ENCODE measurements around the gene KLHL10. TPM values are rescaled to one million over a fixed set of nuclear protein-coding genes. Genes with fewer than 3 reads are reported as not detected.

KLHL10 gene
- total RNA-seq, 1 donor from 2014 or later: not detected

GRCh38 chr17:41813699-41814124 is 23.9 kb upstream of the KLHL10 start:
- peaks cover 10 to 19% (median 19%) of the 10 kb centered on the region in 3 donors for H3K4me1 ChIP-seq (ENCODE audit: control insufficient read depth in 3 of 3, insufficient read depth in 3 of 3, low read length in 3 of 3)
- H3K27ac ChIP-seq (ENCODE audit: low read depth, low read length): no peak overlapping the region
- peak overlapping the region in 1 of 3 donors; percentile 62 for H3K9ac ChIP-seq (ENCODE audit: low read depth in 1 of 3, low read length in 3 of 3)
- H3K27me3 ChIP-seq (ENCODE audit: control insufficient read depth in 3 of 3, insufficient read depth in 3 of 3, low read length in 3 of 3): peaks cover 0 to 3% (median 0%) of the 10 kb centered on the region in 3 donors
- no peaks in the 10 kb centered on the region for H3K36me3 ChIP-seq (ENCODE audit: control insufficient read depth in 3 of 3, insufficient read depth in 3 of 3, low read length in 3 of 3)
- H3K9me3 ChIP-seq (ENCODE audit: control insufficient read depth in 3 of 3, low read length in 3 of 3): no peaks in the 10 kb centered on the region
- H3K4me3 ChIP-seq (ENCODE audit: low read length in 3 of 3): peak overlapping the region in 2 of 3 donors; percentile 27 to 62

DNA sequence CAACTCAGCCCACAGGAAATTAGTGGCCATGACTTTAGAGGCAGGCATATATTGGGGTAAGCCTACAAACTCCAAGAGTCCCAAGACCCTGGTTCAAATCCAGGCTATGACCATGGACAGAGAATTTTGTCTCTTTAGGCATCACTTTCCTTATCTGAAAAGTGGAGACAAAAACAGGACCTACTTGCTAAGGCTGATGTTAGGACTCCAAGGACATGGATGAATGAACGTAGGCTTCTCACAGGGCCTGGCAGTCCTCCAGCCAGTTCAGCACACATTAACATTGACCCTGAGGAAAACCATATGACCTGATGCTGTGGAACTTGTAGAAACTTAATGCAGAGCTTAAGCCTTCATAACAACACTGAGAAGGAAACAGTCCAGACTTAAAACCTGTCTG is 23.4 kb upstream of the KLHL10 start:
- Histone ChIP-seq H3K9ac (ENCODE audit: low read depth in 1 of 3, low read length in 3 of 3) (no peak overlapping the region), H3K4me3 (ENCODE audit: low read length in 3 of 3) (no peak overlapping the region), H3K27me3 (ENCODE audit: control insufficient read depth in 3 of 3, insufficient read depth in 3 of 3, low read length in 3 of 3) (peaks cover 0 to 3% (median 0%) of the 10 kb centered on the region in 3 donors), H3K9me3 (ENCODE audit: control insufficient read depth in 3 of 3, low read length in 3 of 3) (no peaks in the 10 kb centered on the region), H3K27ac (ENCODE audit: low read depth, low read length) (no peak overlapping the region), H3K36me3 (ENCODE audit: control insufficient read depth in 3 of 3, insufficient read depth in 3 of 3, low read length in 3 of 3) (no peaks in the 10 kb centered on the region), H3K4me1 (ENCODE audit: control insufficient read depth in 3 of 3, insufficient read depth in 3 of 3, low read length in 3 of 3) (peaks cover 10 to 19% (median 19%) of the 10 kb centered on the region in 3 donors)

DNA sequence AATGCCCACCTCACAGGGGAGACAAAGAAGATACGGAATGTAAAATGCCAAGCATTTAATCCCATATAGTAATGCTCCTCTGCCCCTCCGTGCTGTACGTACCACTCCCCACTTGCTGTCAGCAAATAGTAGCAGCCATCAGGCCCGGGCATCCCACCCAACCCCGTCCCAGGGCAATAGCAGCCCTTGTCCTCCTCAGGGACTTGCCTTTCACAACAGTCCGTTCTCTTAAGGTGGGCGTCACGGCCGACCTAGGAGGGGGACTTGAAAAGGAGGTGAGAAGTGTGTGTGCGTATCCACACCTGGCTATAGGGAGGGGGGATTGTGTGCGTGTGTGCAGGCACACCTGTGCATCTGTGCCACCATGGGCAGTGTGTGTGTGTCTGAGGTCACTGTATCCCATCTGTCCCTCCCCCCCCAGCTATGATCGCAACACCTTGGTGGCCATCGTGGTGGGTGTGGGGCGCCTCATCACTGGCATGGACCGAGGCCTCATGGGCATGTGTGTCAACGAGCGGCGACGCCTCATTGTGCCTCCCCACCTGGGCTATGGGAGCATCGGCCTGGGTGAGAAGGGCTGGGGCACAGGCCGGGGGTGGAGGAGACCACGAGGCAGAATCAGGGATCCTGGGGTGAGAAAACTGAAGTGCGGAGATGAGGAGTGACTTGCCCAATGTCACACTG is 20.8 kb upstream of the KLHL10 start:
- H3K9ac ChIP-seq (ENCODE audit: low read depth in 1 of 3, low read length in 3 of 3): no peak overlapping the region
- H3K27me3 ChIP-seq (ENCODE audit: control insufficient read depth in 3 of 3, insufficient read depth in 3 of 3, low read length in 3 of 3): peaks cover 0 to 4% (median 3%) of the 10 kb centered on the region in 3 donors
- H3K4me3 ChIP-seq (ENCODE audit: low read length in 3 of 3): no peak overlapping the region
- H3K9me3 ChIP-seq (ENCODE audit: control insufficient read depth in 3 of 3, low read length in 3 of 3): no peaks in the 10 kb centered on the region
- H3K27ac ChIP-seq (ENCODE audit: low read depth, low read length): no peak overlapping the region
- H3K36me3 ChIP-seq (ENCODE audit: control insufficient read depth in 3 of 3, insufficient read depth in 3 of 3, low read length in 3 of 3): no peaks in the 10 kb centered on the region
- peaks cover 6 to 8% (median 7%) of the 10 kb centered on the region in 3 donors for H3K4me1 ChIP-seq (ENCODE audit: control insufficient read depth in 3 of 3, insufficient read depth in 3 of 3, low read length in 3 of 3)

- Histone ChIP-seq H3K4me3 (ENCODE audit: low read length in 3 of 3) (no peak overlapping the region), H3K9ac (ENCODE audit: low read depth in 1 of 3, low read length in 3 of 3) (no peak overlapping the region), H3K27me3 (ENCODE audit: control insufficient read depth in 3 of 3, insufficient read depth in 3 of 3, low read length in 3 of 3) (peaks cover 0 to 4% (median 0%) of the 10 kb centered on the region in 3 donors), H3K9me3 (ENCODE audit: control insufficient read depth in 3 of 3, low read length in 3 of 3) (no peaks in the 10 kb centered on the region), H3K36me3 (ENCODE audit: control insufficient read depth in 3 of 3, insufficient read depth in 3 of 3, low read length in 3 of 3) (no peaks in the 10 kb centered on the region), H3K4me1 (ENCODE audit: control insufficient read depth in 3 of 3, insufficient read depth in 3 of 3, low read length in 3 of 3) (no peaks in the 10 kb centered on the region), H3K27ac (ENCODE audit: low read depth, low read length) (no peak overlapping the region)
Measured at GRCh38 chr17:41818024-41818423, 19.6 kb upstream of the KLHL10 start.

DNA sequence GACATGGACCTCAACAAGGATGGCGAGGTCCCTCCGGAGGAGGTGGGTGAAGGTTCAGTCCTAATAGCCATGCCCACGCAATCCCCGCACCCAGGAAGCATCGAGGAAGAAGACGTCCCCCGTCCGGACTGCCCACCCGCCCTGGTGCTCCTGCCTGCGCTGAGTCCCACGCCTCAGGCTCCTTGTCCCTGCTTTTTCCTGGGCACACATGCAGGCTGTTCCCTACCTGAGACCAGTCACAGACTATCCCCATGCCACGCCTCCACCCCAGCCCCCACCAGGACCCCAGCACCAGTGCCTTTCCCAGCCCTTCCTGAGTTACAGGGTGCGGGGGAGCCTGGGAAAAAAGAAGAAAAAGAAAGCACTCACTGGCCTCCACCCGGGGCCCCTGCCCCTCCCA is 15.8 kb upstream of the KLHL10 start:
- Histone ChIP-seq H3K27me3 (ENCODE audit: control insufficient read depth in 3 of 3, insufficient read depth in 3 of 3, low read length in 3 of 3) (peaks cover 0 to 4% (median 0%) of the 10 kb centered on the region in 3 donors), H3K4me3 (ENCODE audit: low read length in 3 of 3) (no peak overlapping the region), H3K4me1 (ENCODE audit: control insufficient read depth in 3 of 3, insufficient read depth in 3 of 3, low read length in 3 of 3) (peaks cover 0 to 2% (median 0%) of the 10 kb centered on the region in 3 donors), H3K9ac (ENCODE audit: low read depth in 1 of 3, low read length in 3 of 3) (no peak overlapping the region), H3K27ac (ENCODE audit: low read depth, low read length) (no peak overlapping the region), H3K36me3 (ENCODE audit: control insufficient read depth in 3 of 3, insufficient read depth in 3 of 3, low read length in 3 of 3) (peaks cover 10 to 12% (median 12%) of the 10 kb centered on the region in 3 donors), H3K9me3 (ENCODE audit: control insufficient read depth in 3 of 3, low read length in 3 of 3) (no peaks in the 10 kb centered on the region)

DNA sequence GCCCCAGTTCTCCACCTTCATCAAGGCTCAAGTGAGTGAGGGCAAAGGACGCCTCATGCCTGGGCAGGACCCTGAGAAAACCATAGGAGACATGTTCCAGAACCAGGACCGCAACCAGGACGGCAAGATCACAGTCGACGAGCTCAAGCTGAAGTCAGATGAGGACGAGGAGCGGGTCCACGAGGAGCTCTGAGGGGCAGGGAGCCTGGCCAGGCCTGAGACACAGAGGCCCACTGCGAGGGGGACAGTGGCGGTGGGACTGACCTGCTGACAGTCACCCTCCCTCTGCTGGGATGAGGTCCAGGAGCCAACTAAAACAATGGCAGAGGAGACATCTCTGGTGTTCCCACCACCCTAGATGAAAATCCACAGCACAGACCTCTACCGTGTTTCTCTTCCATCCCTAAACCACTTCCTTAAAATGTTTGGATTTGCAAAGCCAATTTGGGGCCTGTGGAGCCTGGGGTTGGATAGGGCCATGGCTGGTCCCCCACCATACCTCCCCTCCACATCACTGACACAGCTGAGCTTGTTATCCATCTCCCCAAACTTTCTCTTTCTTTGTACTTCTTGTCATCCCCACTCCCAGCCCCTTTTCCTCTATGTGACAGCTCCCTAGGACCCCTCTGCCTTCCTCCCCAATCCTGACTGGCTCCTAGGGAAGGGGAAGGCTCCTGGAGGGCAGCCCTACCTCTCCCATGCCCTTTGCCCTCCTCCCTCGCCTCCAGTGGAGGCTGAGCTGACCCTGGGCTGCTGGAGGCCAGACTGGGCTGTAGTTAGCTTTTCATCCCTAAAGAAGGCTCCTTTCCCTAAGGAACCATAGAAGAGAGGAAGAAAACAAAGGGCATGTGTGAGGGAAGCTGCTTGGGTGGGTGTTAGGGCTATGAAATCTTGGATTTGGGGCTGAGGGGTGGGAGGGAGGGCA is 15.1 kb upstream of the KLHL10 start:
- no peaks in the 10 kb centered on the region for H3K9me3 ChIP-seq (ENCODE audit: control insufficient read depth in 3 of 3, low read length in 3 of 3)
- no peak overlapping the region for H3K27ac ChIP-seq (ENCODE audit: low read depth, low read length)
- H3K9ac ChIP-seq (ENCODE audit: low read depth in 1 of 3, low read length in 3 of 3): no peak overlapping the region
- peaks cover 0 to 2% (median 0%) of the 10 kb centered on the region in 3 donors for H3K4me1 ChIP-seq (ENCODE audit: control insufficient read depth in 3 of 3, insufficient read depth in 3 of 3, low read length in 3 of 3)
- H3K4me3 ChIP-seq (ENCODE audit: low read length in 3 of 3): no peak overlapping the region
- H3K27me3 ChIP-seq (ENCODE audit: control insufficient read depth in 3 of 3, insufficient read depth in 3 of 3, low read length in 3 of 3): peaks cover 0 to 4% (median 0%) of the 10 kb centered on the region in 3 donors
- H3K36me3 ChIP-seq (ENCODE audit: control insufficient read depth in 3 of 3, insufficient read depth in 3 of 3, low read length in 3 of 3): peaks cover 12 to 15% (median 13%) of the 10 kb centered on the region in 3 donors

- H3K36me3 ChIP-seq (ENCODE audit: control insufficient read depth in 3 of 3, insufficient read depth in 3 of 3, low read length in 3 of 3): peaks cover 16 to 21% (median 18%) of the 10 kb centered on the region in 3 donors
- peaks cover 0 to 2% (median 0%) of the 10 kb centered on the region in 3 donors for H3K4me1 ChIP-seq (ENCODE audit: control insufficient read depth in 3 of 3, insufficient read depth in 3 of 3, low read length in 3 of 3)
- no peaks in the 10 kb centered on the region for H3K9me3 ChIP-seq (ENCODE audit: control insufficient read depth in 3 of 3, low read length in 3 of 3)
- H3K4me3 ChIP-seq (ENCODE audit: low read length in 3 of 3): no peak overlapping the region
- no peak overlapping the region for H3K9ac ChIP-seq (ENCODE audit: low read depth in 1 of 3, low read length in 3 of 3)
- H3K27me3 ChIP-seq (ENCODE audit: control insufficient read depth in 3 of 3, insufficient read depth in 3 of 3, low read length in 3 of 3): peaks cover 0 to 4% (median 0%) of the 10 kb centered on the region in 3 donors
- no peak overlapping the region for H3K27ac ChIP-seq (ENCODE audit: low read depth, low read length)
Measured at GRCh38 chr17:41823141-41823524, 14.5 kb upstream of the KLHL10 start.

DNA sequence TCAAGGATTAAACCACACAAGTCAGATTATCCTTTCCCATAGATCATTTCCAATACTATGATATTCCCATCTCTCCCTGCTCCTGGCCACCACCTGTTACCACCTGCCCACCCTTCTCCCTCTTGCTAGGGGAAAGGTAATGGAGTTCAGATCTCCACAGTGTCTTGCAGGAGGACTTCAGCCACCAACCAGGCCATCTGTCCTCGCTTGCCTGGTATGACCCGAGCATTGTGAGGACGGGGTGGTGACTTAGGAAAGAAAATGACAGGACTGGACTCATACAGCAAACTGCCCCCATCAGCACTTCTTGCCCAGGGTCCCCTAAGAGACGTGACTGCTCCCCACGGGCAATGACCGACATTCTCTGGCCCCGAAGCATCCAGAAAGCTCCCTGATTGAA is 14.0 kb upstream of the KLHL10 start:
- H3K27me3 ChIP-seq (ENCODE audit: control insufficient read depth in 3 of 3, insufficient read depth in 3 of 3, low read length in 3 of 3): peaks cover 0 to 4% (median 0%) of the 10 kb centered on the region in 3 donors
- H3K4me3 ChIP-seq (ENCODE audit: low read length in 3 of 3): no peak overlapping the region
- H3K27ac ChIP-seq (ENCODE audit: low read depth, low read length): no peak overlapping the region
- peaks cover 0 to 2% (median 0%) of the 10 kb centered on the region in 3 donors for H3K4me1 ChIP-seq (ENCODE audit: control insufficient read depth in 3 of 3, insufficient read depth in 3 of 3, low read length in 3 of 3)
- H3K36me3 ChIP-seq (ENCODE audit: control insufficient read depth in 3 of 3, insufficient read depth in 3 of 3, low read length in 3 of 3): peaks cover 16 to 25% (median 19%) of the 10 kb centered on the region in 3 donors
- no peak overlapping the region for H3K9ac ChIP-seq (ENCODE audit: low read depth in 1 of 3, low read length in 3 of 3)
- H3K9me3 ChIP-seq (ENCODE audit: control insufficient read depth in 3 of 3, low read length in 3 of 3): no peaks in the 10 kb centered on the region

GRCh38 chr17:41824086-41824485 is 13.5 kb upstream of the KLHL10 start:
- Histone ChIP-seq H3K4me1 (ENCODE audit: control insufficient read depth in 3 of 3, insufficient read depth in 3 of 3, low read length in 3 of 3) (peaks cover 0 to 2% (median 0%) of the 10 kb centered on the region in 3 donors), H3K27ac (ENCODE audit: low read depth, low read length) (no peak overlapping the region), H3K4me3 (ENCODE audit: low read length in 3 of 3) (no peak overlapping the region), H3K27me3 (ENCODE audit: control insufficient read depth in 3 of 3, insufficient read depth in 3 of 3, low read length in 3 of 3) (peaks cover 0 to 4% (median 0%) of the 10 kb centered on the region in 3 donors), H3K9ac (ENCODE audit: low read depth in 1 of 3, low read length in 3 of 3) (no peak overlapping the region), H3K9me3 (ENCODE audit: control insufficient read depth in 3 of 3, low read length in 3 of 3) (no peaks in the 10 kb centered on the region), H3K36me3 (ENCODE audit: control insufficient read depth in 3 of 3, insufficient read depth in 3 of 3, low read length in 3 of 3) (peaks cover 21 to 27% (median 22%) of the 10 kb centered on the region in 3 donors)

All from skeletal muscle tissue (tissue), 4 donors.